Activated T-cell treated with anti-CD3 and anti-CD28 coated beads, Interleukin-2, amount 50 U/mL, for 1 hour (primary cell): Measurements from ENCODE around the gene H1-8.

Experiments used
- DNase-seq: peaks from one replicate; pipeline ENCODE4 v3.0.0-alpha.2; 2020

The H1-8 gene

GRCh38 chr3:129595544-129596193 lies 52.7 kb downstream of the H1-8 start:
- DNase-seq, result no peak

GRCh38 chr3:129596194-129597086 lies 53.5 kb downstream of the H1-8 start:
- no peak for DNase-seq

- no peak for DNase-seq
Measured at GRCh38 chr3:129597087-129597999, 54.4 kb downstream of the H1-8 start.

- DNase-seq, result no peak
Measured at GRCh38 chr3:129598000-129598381, 55.0 kb downstream of the H1-8 start.

GRCh38 chr3:129598484-129598883 lies 55.5 kb downstream of the H1-8 start:
- DNase-seq, result no peak

- DNase-seq, result no peak
Measured at GRCh38 chr3:129599073-129599472, 56.1 kb downstream of the H1-8 start.

GRCh38 chr3:129599607-129600006 lies 56.6 kb downstream of the H1-8 start:
- DNase-seq, result no peak

- no peak for DNase-seq
Measured at GRCh38 chr3:129600348-129600747, 57.4 kb downstream of the H1-8 start.
